Panc1 (cell line): ENCODE measurements around the gene LMNB1. TPM values are rescaled to one million over a fixed set of nuclear protein-coding genes. Genes with fewer than 3 reads are reported as not detected.

Source experiments
- ATAC-seq: fragments of 200-7000 bp; cut with Tn5 transposase; 2 replicates; pipeline ENCODE4 v1.9.1; 2020; ENCODE audit warnings: mild to moderate bottlenecking, moderate library complexity
- BruUV-seq: library from RNA; stranded (reverse); fragments of 400-500 nt; replicated peaks from 2 replicates; lab custom pipeline; 2021; lab: Mats Ljungman, UMichigan
- CTCF ChIA-PET: fragments of 300-600 bp; sonication (Branson Sonifier 250); formaldehyde crosslinking; loops from one replicate; lab custom pipeline; 2022; ENCODE audit warnings: antibody characterized with exemption; lab: Charles Lee
- POLR2A ChIA-PET: fragments of 300-600 bp; sonication (Branson Sonifier 250); formaldehyde crosslinking; loops from one replicate; lab custom pipeline; 2022; ENCODE audit warnings: antibody characterized with exemption; lab: Charles Lee
- DNase-seq: peaks from one replicate; pipeline ENCODE4 v3.0.0-alpha.2; 2010; ENCODE audit warnings: low read depth, low spot score
- H3K27ac ChIP-seq: 2 replicates; pipeline ENCODE4 v1.5.1; 2011; ENCODE audit warnings: mild to moderate bottlenecking, low read length, inconsistent platforms
- H3K27me3 ChIP-seq: fragments of 200-500 bp; sonication (Bioruptor generic); 2 replicates; pipeline ENCODE4 v1.6.0; 2014; ENCODE audit warnings: low read length, inconsistent platforms; ENCODE audit not compliant: control insufficient read depth, insufficient read depth
- H3K36me3 ChIP-seq: fragments of 200-500 bp; sonication (Bioruptor generic); 2 replicates; pipeline ENCODE4 v1.5.1; 2014; ENCODE audit warnings: inconsistent platforms, mild to moderate bottlenecking, low read length, moderate library complexity; ENCODE audit not compliant: control insufficient read depth, insufficient read depth
- H3K4me1 ChIP-seq: 2 replicates; pipeline ENCODE4 v1.5.1; 2011; ENCODE audit warnings: inconsistent platforms, mild to moderate bottlenecking, low read length, moderate library complexity; ENCODE audit not compliant: control insufficient read depth, insufficient read depth
- H3K4me3 ChIP-seq, 2 experiments: 2 replicates each; pipeline ENCODE4 v1.5.1; 2011 to 2012; ENCODE audit warnings: low read depth in 2 of 2, low read length in 2 of 2, mild to moderate bottlenecking in 2 of 2, inconsistent platforms in 1 of 2, moderate library complexity in 1 of 2
- H3K9me3 ChIP-seq: fragments of 200-500 bp; sonication (Bioruptor generic); 2 replicates; pipeline ENCODE4 v1.5.1; 2014; ENCODE audit warnings: low read depth, mild to moderate bottlenecking, inconsistent platforms, low read length, moderate library complexity; ENCODE audit not compliant: control insufficient read depth, insufficient read depth
- CTCF ChIP-seq: fragments of 450-650 bp; IDR thresholded peaks from 2 replicates; pipeline ENCODE4 v1.5.1; 2017; ENCODE audit warnings: mild to moderate bottlenecking
- POLR2AphosphoS5 ChIP-seq: IDR thresholded peaks from 2 replicates; pipeline ENCODE4 v1.6.1; 2012; ENCODE audit warnings: mild to moderate bottlenecking, low read depth, low read length, moderate library complexity
- SIN3A ChIP-seq: IDR thresholded peaks from 2 replicates; pipeline ENCODE4 v1.6.1; 2012; ENCODE audit warnings: low read depth, mild to moderate bottlenecking, low read length, moderate library complexity, borderline replicate concordance; ENCODE audit not compliant: insufficient read depth
- TCF7L2 ChIP-seq: IDR thresholded peaks from 2 replicates; pipeline ENCODE4 v1.6.1; 2011; ENCODE audit warnings: mild to moderate bottlenecking, low read depth, low read length, inconsistent platforms
- in situ Hi-C: cut with HindIII; loops from 2 replicates; pipeline ENCODE4 v1.10.0; 2016; ENCODE audit warnings: low sequenced_read_pairs, low pct_unique_long_range_greater_than_20kb
- intact Hi-C: fragments of 100-400 bp; cut with micrococcal nuclease; formaldehyde crosslinking; loops from one replicate; pipeline ENCODE4 v1.10.0; 2022; ENCODE audit not compliant: unreplicated experiment
- total RNA-seq: library from RNA; stranded (reverse); gene quantifications from one replicate; pipeline ENCODE4 v1.2.1, GENCODE V29; 2021; ENCODE audit not compliant: unreplicated experiment
- TF ChIP-seq, protein P1 (sequence below), 2 experiments: IDR thresholded peaks; 2 replicates each; pipeline ENCODE4 v1.6.1; 2011 to 2012; ENCODE audit warnings: low read depth in 2 of 2, control low read depth in 1 of 2, low read length in 1 of 2, mild to moderate bottlenecking in 1 of 2, moderate library complexity in 1 of 2; ENCODE audit not compliant: insufficient read depth in 1 of 2

LMNB1 gene
- total RNA-seq, 1 experiment from 2014 or later, result 122 TPM

- Histone ChIP-seq H3K27me3 (no peaks in the 10 kb centered on the region), H3K9me3 (no peaks in the 10 kb centered on the region), H3K4me3 (no peak overlapping the region), H3K27ac (no peak overlapping the region), H3K4me1 (no peaks in the 10 kb centered on the region), H3K36me3 (peaks cover 37% of the 10 kb centered on the region)
- intact Hi-C loops, result no loop called here
- DNase-seq (no peak), ATAC-seq (no peak)
- in situ Hi-C loops, result no loop called here
- ChIA-PET POLR2A (no interaction called here), CTCF (no interaction called here)
- TF ChIP-seq SIN3A (no peak), CTCF (no peak), POLR2AphosphoS5 (no peak), TCF7L2 (no peak)
- TF ChIP-seq, protein P1, sequence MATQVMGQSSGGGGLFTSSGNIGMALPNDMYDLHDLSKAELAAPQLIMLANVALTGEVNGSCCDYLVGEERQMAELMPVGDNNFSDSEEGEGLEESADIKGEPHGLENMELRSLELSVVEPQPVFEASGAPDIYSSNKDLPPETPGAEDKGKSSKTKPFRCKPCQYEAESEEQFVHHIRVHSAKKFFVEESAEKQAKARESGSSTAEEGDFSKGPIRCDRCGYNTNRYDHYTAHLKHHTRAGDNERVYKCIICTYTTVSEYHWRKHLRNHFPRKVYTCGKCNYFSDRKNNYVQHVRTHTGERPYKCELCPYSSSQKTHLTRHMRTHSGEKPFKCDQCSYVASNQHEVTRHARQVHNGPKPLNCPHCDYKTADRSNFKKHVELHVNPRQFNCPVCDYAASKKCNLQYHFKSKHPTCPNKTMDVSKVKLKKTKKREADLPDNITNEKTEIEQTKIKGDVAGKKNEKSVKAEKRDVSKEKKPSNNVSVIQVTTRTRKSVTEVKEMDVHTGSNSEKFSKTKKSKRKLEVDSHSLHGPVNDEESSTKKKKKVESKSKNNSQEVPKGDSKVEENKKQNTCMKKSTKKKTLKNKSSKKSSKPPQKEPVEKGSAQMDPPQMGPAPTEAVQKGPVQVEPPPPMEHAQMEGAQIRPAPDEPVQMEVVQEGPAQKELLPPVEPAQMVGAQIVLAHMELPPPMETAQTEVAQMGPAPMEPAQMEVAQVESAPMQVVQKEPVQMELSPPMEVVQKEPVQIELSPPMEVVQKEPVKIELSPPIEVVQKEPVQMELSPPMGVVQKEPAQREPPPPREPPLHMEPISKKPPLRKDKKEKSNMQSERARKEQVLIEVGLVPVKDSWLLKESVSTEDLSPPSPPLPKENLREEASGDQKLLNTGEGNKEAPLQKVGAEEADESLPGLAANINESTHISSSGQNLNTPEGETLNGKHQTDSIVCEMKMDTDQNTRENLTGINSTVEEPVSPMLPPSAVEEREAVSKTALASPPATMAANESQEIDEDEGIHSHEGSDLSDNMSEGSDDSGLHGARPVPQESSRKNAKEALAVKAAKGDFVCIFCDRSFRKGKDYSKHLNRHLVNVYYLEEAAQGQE (IDR thresholded peaks at IDR 0.05; ENCODE audit: insufficient read depth in 1 of 2, low read depth in 2 of 2, low read length in 1 of 2), result no peak
- BruUV-seq, result no TSS peak
Observed at GRCh38 chr5:126818736-126819135, 41.8 kb downstream of the LMNB1 start.

DNA sequence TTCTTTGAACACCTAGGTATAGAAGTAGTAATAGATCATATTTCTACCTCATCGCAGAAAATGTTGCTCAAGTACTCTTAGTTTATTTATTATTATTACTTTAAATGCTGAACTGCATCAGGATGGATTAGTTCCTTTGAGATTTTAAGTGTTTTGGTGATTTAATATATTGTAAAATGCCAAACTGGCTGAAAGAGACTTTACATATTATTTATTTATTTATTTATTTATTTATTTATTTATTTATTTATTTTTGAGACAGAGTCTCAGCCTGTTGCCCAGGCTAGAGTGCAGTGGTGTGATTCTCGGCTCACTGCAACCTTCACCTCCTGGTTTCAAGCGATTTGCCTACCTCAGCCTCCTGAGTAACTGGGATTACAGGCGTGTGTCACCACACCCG, 42.3 kb downstream of the LMNB1 start:
- peaks cover 41% of the 10 kb centered on the region for H3K36me3 ChIP-seq
- in situ Hi-C loops, result no loop called here

More for the DNA sequence above, 42.3 kb downstream of the LMNB1 start:
- CTCF ChIA-PET, result no interaction called here
- DNase-seq, result no peak
- ATAC-seq, result no peak
- POLR2A ChIA-PET, result no interaction called here
- no peak overlapping the region for H3K27ac ChIP-seq
- TF ChIP-seq CTCF, result no peak
- TF ChIP-seq TCF7L2, result no peak
- TF ChIP-seq, protein P1 (IDR thresholded peaks at IDR 0.05; ENCODE audit: insufficient read depth in 1 of 2, low read depth in 2 of 2, low read length in 1 of 2), result no peak
- intact Hi-C loops, result no loop called here
- no peaks in the 10 kb centered on the region for H3K27me3 ChIP-seq
- H3K4me3 ChIP-seq, result no peak overlapping the region
- BruUV-seq, result no TSS peak
- no peaks in the 10 kb centered on the region for H3K9me3 ChIP-seq
- H3K4me1 ChIP-seq, result no peaks in the 10 kb centered on the region
